Cardiac muscle cell (in vitro differentiated cells and primary cell): ENCODE measurements around the gene KLK2. TPM values are rescaled to one million over a fixed set of nuclear protein-coding genes. Genes with fewer than 3 reads are reported as not detected.

Experiments
- DNase-seq, 2 donors: peaks; one replicate each; pipeline versions ENCODE4 v3.0.0 to v3.0.0-alpha.2; 2010 to 2017; ENCODE audit warnings: low read depth in 1 of 2, low spot score in 1 of 2
- H3K27ac ChIP-seq: fragments of 200-600 bp; sonication (generic); 2 replicates; pipeline ENCODE4 v1.5.1; 2016
- H3K27me3 ChIP-seq: fragments of 200-600 bp; sonication (generic); 2 replicates; pipeline ENCODE4 v1.6.0; 2016; ENCODE audit warnings: control low read depth
- H3K36me3 ChIP-seq: fragments of 200-600 bp; sonication (generic); 2 replicates; pipeline ENCODE4 v1.5.1; 2016; ENCODE audit warnings: control low read depth
- H3K4me1 ChIP-seq: fragments of 200-600 bp; sonication (generic); 2 replicates; pipeline ENCODE4 v1.8.1; 2017; ENCODE audit warnings: low read depth, mild to moderate bottlenecking, mixed run types
- H3K4me3 ChIP-seq: fragments of 200-600 bp; sonication (generic); 2 replicates; pipeline ENCODE4 v1.5.1; 2016; ENCODE audit warnings: mild to moderate bottlenecking
- H3K9me3 ChIP-seq: fragments of 200-600 bp; sonication (generic); 2 replicates; pipeline ENCODE4 v1.5.1; 2017; ENCODE audit warnings: low read depth, mild to moderate bottlenecking, control low read depth
- CTCF ChIP-seq: IDR thresholded peaks from 2 replicates; pipeline ENCODE4 v1.5.1; 2012; ENCODE audit warnings: low read depth, mild to moderate bottlenecking, low read length
- polyA plus RNA-seq: library from polyadenylated mRNA; unstranded; fragments of >200 nt; fragmentation: Nextera tagmentation; extraction: Ambion mirVana; gene quantifications from 2 replicates; pipeline ENCODE4 v1.2.1, GENCODE V29; 2016
- total RNA-seq: library from RNA; depleted of rRNA; stranded (reverse); fragments of >200 nt; gene quantifications from 2 replicates; pipeline ENCODE4 v1.2.3, GENCODE V29; 2016

The KLK2 gene
- total and polyA plus RNA-seq, 2 experiments from 2014 or later = not detected

- DNase-seq = no peak
Measured at GRCh38 chr19:50831026-50831396, 42.2 kb upstream of the KLK2 start.

GRCh38 chr19:50832666-50833065, 40.6 kb upstream of the KLK2 start:
- Histone ChIP-seq H3K36me3 (no peaks in the 10 kb centered on the region), H3K9me3 (no peaks in the 10 kb centered on the region), H3K4me3 (no peak overlapping the region), H3K4me1 (no peaks in the 10 kb centered on the region), H3K27ac (no peak overlapping the region), H3K27me3 (peaks cover 6% of the 10 kb centered on the region)
- TF ChIP-seq CTCF = no peak
- DNase-seq = no peak

More at GRCh38 chr19:50831026-50831396, 42.2 kb upstream of the KLK2 start:
- no peak for TF ChIP-seq CTCF
- Histone ChIP-seq H3K9me3 (no peaks in the 10 kb centered on the region), H3K27me3 (peaks cover 10% of the 10 kb centered on the region), H3K4me3 (no peak overlapping the region), H3K36me3 (no peaks in the 10 kb centered on the region), H3K27ac (no peak overlapping the region), H3K4me1 (no peaks in the 10 kb centered on the region)

GRCh38 chr19:50833117-50833801, 40.0 kb upstream of the KLK2 start, which contains the start of gene KLK15:
Gene KLK15, minus strand, starts transcription at chr19:50833574. Its CDS starts 2,082 bp downstream, at chr19:50831492.
- Histone ChIP-seq H3K9me3 (no peaks in the 10 kb centered on the region), H3K27me3 (peaks cover 3% of the 10 kb centered on the region), H3K4me1 (no peaks in the 10 kb centered on the region), H3K36me3 (no peaks in the 10 kb centered on the region), H3K27ac (no peak within 1 kb of the TSS), H3K4me3 (no peak within 1 kb of the TSS)
- no peak for DNase-seq
- no peak for TF ChIP-seq CTCF

- H3K36me3 ChIP-seq = no peaks in the 10 kb centered on the region
- H3K4me1 ChIP-seq = no peaks in the 10 kb centered on the region
- no peaks in the 10 kb centered on the region for H3K27me3 ChIP-seq
- no peak overlapping the region for H3K27ac ChIP-seq
- no peaks in the 10 kb centered on the region for H3K9me3 ChIP-seq
- no peak for TF ChIP-seq CTCF
- no peak for DNase-seq
- no peak overlapping the region for H3K4me3 ChIP-seq
Measured at GRCh38 chr19:50833802-50834167, 39.5 kb upstream of the KLK2 start.

- H3K36me3 ChIP-seq = no peaks in the 10 kb centered on the region
- peak overlapping the region; percentile 50 for H3K4me3 ChIP-seq
- TF ChIP-seq CTCF = no peak
- no peaks in the 10 kb centered on the region for H3K9me3 ChIP-seq
- H3K27ac ChIP-seq = no peak overlapping the region
- H3K27me3 ChIP-seq = peaks cover 5% of the 10 kb centered on the region
- H3K4me1 ChIP-seq = no peaks in the 10 kb centered on the region
- DNase-seq = peak; percentile 27 to 29
Measured at GRCh38 chr19:50835103-50835784, 38.0 kb upstream of the KLK2 start.
